ENCODE results near the gene TRIO. TPM values are rescaled to one million over a fixed set of nuclear protein-coding genes. Genes with fewer than 3 reads are reported as not detected.

TRIO gene
- total and polyA plus RNA-seq, 2 of the 8 experiments (the other 6 are each of a cell fraction or from before 2014, with no cell fraction given) = 35.1 to 69.1 TPM

DNA sequence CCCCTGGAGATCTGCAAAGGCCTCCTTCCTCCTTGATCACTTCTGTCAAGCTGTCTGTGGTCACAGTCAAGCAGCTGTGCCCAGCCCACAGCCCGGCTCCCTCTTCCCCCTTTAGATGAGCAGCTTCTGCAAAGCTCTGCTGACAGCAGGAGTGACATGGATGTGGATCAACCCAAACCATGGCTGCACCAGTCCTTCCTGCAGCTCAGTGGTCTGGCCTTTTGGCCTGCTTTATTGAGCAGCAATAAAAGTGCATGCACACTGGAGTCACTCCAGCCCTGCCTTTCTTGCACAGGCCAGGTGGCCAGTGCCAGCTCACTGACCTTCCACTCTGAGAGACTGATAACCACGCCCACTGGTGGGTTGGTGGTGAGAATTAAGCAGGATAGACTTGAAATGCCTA is 347.2 kb downstream of the TRIO start:
- no peak overlapping the region for H3K4me3 ChIP-seq (ENCODE audit: extremely low read depth in 1 of 4, insufficient read depth in 2 of 4, low read depth in 3 of 4, low read length in 4 of 4)

More for the DNA sequence above, 347.2 kb downstream of the TRIO start:
- DNase-seq (ENCODE audit: low read depth in 1 of 2, low spot score in 2 of 2) = no peak
- H3K56ac ChIP-seq (replicated peaks; ENCODE audit: insufficient read length, low read depth, low read length) = no peak overlapping the region
- H4K91ac ChIP-seq (replicated peaks; ENCODE audit: insufficient read length, low read length) = no peak overlapping the region
- no peak overlapping the region for H2BK12ac ChIP-seq (ENCODE audit: low read depth, low read length)
- H2AK5ac ChIP-seq (ENCODE audit: low read depth, low read length) = no peak overlapping the region
- no peaks in the 10 kb centered on the region for H3K27me3 ChIP-seq (replicated peaks in 1 of 4; ENCODE audit: control insufficient read depth in 3 of 4, extremely low read depth in 1 of 4, insufficient read depth in 3 of 4, low read length in 3 of 4)
- H3K4ac ChIP-seq (replicated peaks; ENCODE audit: insufficient read length, low read depth, low read length) = no peak overlapping the region
- POLR2A ChIA-PET (ENCODE audit: partially characterized antibody) = no interaction called here
- H3K79me2 ChIP-seq (ENCODE audit: control insufficient read depth in 1 of 2, insufficient read depth in 2 of 2, low read length in 2 of 2) = no peaks in the 10 kb centered on the region
- H3K18ac ChIP-seq (ENCODE audit: extremely low read depth, low read length) = no peak overlapping the region
- H4K8ac ChIP-seq (ENCODE audit: extremely low read depth, insufficient read depth, low read length) = no peak overlapping the region
- H3K36me3 ChIP-seq (ENCODE audit: control insufficient read depth in 2 of 4, insufficient read depth in 4 of 4, low read length in 3 of 4) = peaks cover 2 to 23% (median 17%) of the 10 kb centered on the region in 4 experiments; a peak in 5 of 8 replicates
- H3K4me2 ChIP-seq (ENCODE audit: insufficient read depth in 1 of 2, low read depth in 2 of 2, low read length in 2 of 2) = no peak overlapping the region
- CTCF ChIA-PET (ENCODE audit: partially characterized antibody) = interaction anchor here (0.8 to 3.4 kb wide), 6 partner anchors 10 to 158 kb away, joined by 3 to 16 read pairs (median 4); no protein-coding TSS in a partner anchor
- no peak overlapping the region for H2BK20ac ChIP-seq (ENCODE audit: low read length)
- no peak overlapping the region for H2BK120ac ChIP-seq (replicated peaks; ENCODE audit: low read depth, low read length)
- WGBS, 2 experiments (ENCODE audit: extremely low coverage in 1 of 2, insufficient coverage in 1 of 2, insufficient read length in 1 of 2, insufficient replicate concordance in 2 of 2, low coverage in 1 of 2, low lambda C conversion rate in 2 of 2, missing lambda C conversion rate in 1 of 2) = 82% methylated on average over 2 of the region's 2 CpGs; no CpG with 5 or more reads in 1 of the 2 experiments
- H3K23me2 ChIP-seq (ENCODE audit: low read depth, low read length) = peaks cover 5% of the 10 kb centered on the region; the same call in 1 of the 2 replicates
- H3K14ac ChIP-seq (ENCODE audit: insufficient read length) = no peak overlapping the region
- H2BK5ac ChIP-seq (ENCODE audit: low read depth, low read length) = no peak overlapping the region
- no peak overlapping the region for H4K5ac ChIP-seq (ENCODE audit: insufficient read length, low read depth, low read length)
- no peaks in the 10 kb centered on the region for H3K9me3 ChIP-seq (ENCODE audit: insufficient read depth in 2 of 2, low read depth in 1 of 2, low read length in 1 of 2)
- no peaks in the 10 kb centered on the region; the same call in 1 of the 2 replicates for H3K79me1 ChIP-seq (ENCODE audit: low read depth, low read length)
- no peaks in the 10 kb centered on the region for H3K4me1 ChIP-seq (replicated peaks in 1 of 4; ENCODE audit: control insufficient read depth in 3 of 4, insufficient read depth in 4 of 4, low read length in 3 of 4)
- no peak overlapping the region for H2BK15ac ChIP-seq (ENCODE audit: low read length)
- peaks cover 0 to 2% of the 10 kb centered on the region in 2 experiments for H4K20me1 ChIP-seq (replicated peaks in 1 of 2; ENCODE audit: control insufficient read depth in 1 of 2, insufficient read depth in 2 of 2, low read length in 2 of 2)
- FAIRE-seq = no peak
- H3K23ac ChIP-seq (ENCODE audit: insufficient read length) = no peak overlapping the region
- no peak overlapping the region for H2AFZ ChIP-seq (ENCODE audit: low read length)
- TF ChIP-seq RAD21 (IDR thresholded peaks at IDR 0.05 in 1 of 2, conservative IDR thresholded peaks at IDR 0.05 in 1 of 2; ENCODE audit: low read depth in 2 of 2, low read length in 2 of 2) (no peak), PHF8 (conservative IDR thresholded peaks at IDR 0.05; ENCODE audit: low read depth, low read length) (no peak), POU5F1 (IDR thresholded peaks at IDR 0.05; ENCODE audit: low read depth, low read length) (no peak), SIN3A (conservative IDR thresholded peaks at IDR 0.05 in 1 of 2, IDR thresholded peaks at IDR 0.05 in 1 of 2; ENCODE audit: low read depth in 1 of 2, low read length in 2 of 2) (no peak), TCF12 (IDR thresholded peaks at IDR 0.05; ENCODE audit: low read depth, low read length) (no peak), TBP (IDR thresholded peaks at IDR 0.05; ENCODE audit: low read depth, low read length) (no peak)
- TF ChIP-seq, protein P1, sequence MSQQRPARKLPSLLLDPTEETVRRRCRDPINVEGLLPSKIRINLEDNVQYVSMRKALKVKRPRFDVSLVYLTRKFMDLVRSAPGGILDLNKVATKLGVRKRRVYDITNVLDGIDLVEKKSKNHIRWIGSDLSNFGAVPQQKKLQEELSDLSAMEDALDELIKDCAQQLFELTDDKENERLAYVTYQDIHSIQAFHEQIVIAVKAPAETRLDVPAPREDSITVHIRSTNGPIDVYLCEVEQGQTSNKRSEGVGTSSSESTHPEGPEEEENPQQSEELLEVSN (IDR thresholded peaks at IDR 0.05) = no peak
- no peak overlapping the region for H3K27ac ChIP-seq (ENCODE audit: low read depth, low read length)
- no peak overlapping the region for H3K9ac ChIP-seq (replicated peaks in 1 of 4; ENCODE audit: extremely low read depth in 1 of 4, low read depth in 3 of 4, low read length in 3 of 4)
